HG03095 (cell line): ENCODE measurements around the gene C5orf63.
"Not testable (repeated sequence)": the region's sequence is repeated elsewhere in the genome, so short reads cannot be mapped to it uniquely, and the experiment has no call there.

Experiments
- ATAC-seq: cut with Tn5 transposase; IDR thresholded peaks from one replicate; pipeline ENCODE4 v1.9.1; 2021; ENCODE audit warnings: moderate library complexity; ENCODE audit not compliant: unreplicated experiment

C5orf63 gene

DNA sequence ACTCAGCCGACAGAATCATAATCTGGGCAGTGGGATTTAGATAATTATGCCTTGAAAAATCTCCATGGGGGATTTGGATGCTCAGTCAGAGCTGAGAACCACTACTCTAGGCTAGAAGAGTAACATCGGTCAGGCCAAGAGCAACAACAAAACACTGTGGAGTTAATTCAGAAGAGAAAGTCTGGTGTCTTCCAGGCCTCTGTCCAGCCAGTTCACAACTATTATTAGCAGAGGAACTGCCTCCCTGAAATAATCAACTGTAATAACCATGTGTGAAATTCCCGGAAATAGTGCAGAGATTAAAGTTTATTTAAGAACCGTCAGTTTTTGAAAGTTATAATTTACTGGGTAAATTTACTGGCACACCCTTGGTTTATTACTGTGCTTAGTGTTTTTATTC lies 34.8 kb downstream of the C5orf63 start:
- ATAC-seq: no peak

DNA sequence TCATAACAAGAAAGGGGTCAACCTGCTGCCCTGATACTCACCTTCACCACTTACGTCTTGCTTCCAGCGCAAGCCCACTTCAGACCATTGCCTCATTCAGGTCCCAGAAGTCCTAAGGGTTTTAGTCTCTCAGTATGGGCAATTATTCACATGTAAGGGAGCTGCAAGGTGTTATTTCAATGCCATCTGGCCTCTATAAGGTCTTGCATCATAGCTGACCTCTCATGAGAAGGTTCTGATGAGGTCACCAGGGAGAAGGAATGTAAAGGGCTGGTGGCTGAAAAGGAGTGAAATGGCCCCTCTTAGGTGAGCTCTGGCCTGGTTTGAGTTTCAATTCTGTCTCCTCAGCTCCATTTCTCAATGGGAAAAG lies 41.5 kb downstream of the C5orf63 start:
- ATAC-seq: no peak

DNA sequence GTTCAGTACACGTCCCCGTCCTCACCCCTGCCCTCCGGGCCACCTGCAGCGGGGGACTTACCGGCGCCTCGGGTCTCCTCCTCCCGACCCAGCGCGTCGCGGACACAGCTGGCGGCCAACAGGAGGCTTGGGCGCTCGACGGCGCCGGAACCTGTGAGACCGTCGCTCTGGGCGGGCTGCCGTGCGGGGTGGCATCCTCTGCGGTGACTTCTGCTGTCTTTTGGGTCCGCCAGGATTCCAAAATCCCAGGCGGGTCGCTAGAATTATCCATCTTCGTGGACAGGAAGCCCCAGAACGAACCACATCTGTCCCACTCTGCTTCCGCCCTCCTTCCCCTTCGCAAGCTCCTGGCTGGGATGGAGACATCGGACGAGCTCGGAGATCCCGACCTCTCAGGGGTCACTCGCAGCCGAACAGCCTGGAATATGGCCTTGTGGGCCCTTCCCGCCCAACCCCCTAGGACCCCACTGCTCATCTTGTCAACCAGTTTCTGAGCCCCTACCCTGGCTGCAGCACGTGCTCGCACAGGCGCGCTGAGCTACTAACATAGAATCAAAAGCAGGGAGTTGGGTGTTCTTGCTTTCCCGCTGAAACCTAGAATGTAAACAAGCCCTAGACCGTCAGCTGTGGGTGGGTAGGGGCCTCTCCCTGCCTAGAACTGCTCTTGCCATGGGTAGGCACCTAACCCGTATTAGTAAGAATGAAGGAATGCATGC lies 42.0 kb downstream of the C5orf63 start:
- ATAC-seq: no peak

DNA sequence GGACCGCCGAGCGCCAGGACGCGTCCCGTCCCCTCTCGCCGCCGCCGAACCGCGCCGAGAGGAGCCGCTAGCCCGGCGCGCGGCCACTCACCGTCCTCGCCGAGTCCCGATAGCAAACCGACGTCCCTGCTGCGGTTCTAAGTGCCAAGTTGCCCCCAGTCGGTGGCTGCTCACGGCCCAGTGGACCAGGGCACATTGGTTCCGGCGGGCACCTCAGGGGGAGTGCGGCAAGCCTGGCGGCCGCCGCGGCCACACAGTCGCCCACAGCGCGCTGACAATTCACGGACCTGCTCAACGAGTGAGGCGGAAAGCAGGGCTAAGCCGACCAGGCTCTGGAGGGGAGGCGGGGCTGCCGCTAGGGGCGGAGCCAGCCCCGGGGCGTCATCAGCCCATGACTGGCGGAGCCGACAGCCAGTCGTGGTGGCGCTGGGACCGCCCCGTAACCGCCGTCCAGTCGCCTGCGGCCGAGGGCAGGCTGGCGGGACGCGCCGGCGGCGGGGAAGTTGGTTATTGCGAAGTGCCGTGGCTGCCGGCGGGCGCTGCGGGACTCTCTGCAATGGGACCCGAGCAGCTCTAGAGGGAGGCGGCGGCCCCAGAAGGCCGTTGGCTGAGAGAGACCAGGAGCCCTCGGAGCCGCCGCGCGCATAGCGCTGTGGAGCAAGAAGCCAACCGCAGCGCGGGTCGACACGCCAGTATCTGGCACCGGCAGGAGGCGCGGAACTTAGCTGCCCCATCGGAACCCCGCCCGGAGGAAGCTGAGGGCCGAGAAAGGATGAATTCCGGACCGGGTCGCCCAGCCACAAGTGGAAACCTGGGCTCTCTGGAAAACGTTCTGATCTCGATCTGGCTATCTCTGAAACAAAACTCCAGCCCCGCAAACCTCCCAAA lies 42.8 kb downstream of the C5orf63 start, which contains the start of gene MARCHF3:
MARCHF3 (minus strand) TSS at position 300 of the 888 bp plus-strand sequence. CDS start 112,387 bp downstream, outside the sequence.
- ATAC-seq: peak; percentile 96

DNA sequence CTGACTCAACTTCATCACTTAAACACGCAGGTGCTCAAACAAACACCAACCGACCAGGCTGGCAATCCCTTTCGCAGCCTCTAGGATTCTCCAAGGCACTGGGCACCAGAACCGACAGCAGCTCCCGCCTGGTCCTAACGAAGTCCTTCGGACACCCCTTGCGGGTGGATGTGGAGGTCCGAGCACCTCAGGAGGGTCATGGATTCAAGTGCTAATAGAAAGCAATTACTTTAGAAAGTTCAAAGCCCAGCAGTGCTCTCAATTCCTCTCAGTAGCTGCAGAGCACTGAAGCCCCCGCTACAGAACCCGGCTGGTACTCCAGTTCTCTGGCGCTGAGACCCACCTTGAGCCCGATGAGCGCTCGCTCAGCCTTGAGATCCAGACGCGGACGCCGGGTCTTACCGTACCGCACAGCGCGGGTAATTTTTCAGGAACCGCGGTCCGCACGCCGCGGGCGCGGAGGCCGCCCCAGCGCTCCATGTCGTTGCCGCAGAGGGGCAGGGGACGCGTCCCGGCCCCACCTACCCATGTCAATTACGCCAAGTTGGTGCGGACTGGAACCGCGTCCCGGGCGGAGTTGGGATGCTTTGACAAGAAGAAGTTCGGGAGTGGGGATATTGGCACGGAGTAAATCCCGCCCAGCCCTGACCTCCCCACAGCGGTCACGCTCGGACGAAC lies 43.6 kb downstream of the C5orf63 start:
- ATAC-seq: peak; percentile 7

DNA sequence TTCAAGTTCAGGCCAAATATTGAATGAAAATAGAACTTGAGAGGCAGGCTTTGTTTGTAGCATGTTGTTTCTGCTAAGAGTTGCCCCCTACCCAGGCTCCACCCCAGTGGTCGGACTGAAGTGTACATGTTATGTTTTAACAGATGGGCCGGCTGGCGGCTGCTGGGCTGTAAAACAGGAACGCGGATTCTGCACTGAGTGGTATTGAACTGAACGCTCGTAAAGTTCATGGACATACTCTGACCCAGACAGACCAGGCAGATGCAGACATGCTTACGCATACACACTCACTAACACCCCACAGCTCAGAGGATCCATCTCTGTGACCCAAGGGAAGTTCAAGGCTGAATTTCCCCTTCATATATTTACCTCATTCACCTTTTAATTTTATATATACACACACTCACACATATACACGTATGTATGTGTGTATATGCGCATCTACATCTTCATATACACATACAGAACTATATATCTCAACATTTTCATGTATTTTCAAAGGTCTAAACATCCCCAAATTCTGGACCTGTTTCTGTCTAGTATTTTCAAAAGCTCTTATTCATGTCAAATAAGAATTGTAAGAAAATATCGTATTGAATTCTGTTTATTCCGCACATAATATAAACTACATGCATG lies 44.4 kb downstream of the C5orf63 start:
- ATAC-seq: no peak

DNA sequence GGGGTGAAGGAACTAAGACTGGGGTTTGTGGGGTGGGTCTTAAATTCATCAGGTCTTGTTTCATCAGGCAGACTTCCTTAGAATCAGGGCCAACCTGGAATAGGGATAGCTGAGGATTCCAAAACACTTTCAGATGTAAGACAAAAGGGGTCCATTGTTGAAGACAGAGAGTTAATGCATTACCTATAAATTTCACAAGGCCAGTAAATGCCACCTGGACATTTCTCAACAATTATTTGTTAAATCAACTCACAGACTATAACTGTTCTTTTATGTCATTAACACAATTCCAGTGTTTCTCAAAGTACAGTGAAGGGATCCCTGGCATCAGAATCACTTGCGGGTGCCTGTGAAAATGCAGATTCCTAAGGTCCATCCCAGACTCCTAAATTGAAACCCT lies 45.8 kb downstream of the C5orf63 start:
- ATAC-seq: no peak

DNA sequence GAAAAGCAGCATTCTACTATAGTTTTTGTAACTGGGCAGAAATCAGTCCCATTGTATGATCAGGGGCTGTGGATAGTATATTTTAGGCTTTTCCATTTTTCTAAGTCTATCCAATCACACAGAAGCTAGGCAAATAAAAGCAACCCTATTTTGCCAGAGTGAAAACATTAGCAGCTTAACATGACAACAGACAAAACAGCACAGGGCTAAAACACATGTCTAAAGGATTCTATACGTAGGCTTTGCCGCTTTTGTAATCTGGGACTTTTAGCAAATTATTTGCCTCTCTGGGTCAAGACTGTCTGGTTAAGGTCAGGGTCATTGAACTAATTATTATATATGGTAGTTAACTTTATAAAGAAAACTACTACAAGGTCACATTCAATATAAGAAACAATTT lies 47.1 kb downstream of the C5orf63 start:
- no peak for ATAC-seq

DNA sequence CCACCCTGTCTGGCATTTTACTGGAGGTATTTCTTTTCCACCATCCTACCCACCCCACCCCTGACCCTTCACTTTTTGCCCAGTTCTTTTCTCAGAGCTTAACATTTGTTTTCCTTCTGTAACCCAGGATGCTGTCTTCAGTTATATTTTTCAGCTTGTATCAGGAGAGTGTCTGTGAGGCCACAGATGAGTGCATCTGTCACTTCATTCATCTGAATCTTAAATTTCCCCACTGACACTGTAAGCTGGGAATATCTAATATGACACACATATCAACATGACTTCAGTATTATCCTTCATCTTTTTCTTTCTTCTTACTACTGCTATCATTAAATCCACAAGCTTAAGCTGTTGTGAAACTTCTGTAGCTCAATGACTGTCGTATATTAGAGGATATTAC lies 47.8 kb downstream of the C5orf63 start:
- ATAC-seq: no peak

DNA sequence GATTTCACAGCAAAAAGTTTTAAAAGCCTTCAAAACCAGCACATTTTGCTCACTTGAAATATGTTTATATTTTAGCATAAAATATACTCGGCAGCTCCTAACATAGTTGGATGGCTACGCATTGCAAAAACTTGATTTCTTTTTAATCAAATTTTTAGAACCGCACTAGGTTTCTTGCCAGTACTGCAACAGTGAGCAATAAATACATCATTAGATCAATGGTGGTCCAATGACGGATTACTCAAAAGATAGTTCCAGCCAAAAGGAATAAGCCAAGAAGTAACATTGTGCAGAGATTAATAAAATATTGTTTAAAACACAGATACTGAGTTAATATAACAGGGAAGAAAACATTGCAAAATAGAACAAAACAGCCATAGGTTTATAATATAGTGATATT lies 48.5 kb downstream of the C5orf63 start:
- ATAC-seq: no peak

DNA sequence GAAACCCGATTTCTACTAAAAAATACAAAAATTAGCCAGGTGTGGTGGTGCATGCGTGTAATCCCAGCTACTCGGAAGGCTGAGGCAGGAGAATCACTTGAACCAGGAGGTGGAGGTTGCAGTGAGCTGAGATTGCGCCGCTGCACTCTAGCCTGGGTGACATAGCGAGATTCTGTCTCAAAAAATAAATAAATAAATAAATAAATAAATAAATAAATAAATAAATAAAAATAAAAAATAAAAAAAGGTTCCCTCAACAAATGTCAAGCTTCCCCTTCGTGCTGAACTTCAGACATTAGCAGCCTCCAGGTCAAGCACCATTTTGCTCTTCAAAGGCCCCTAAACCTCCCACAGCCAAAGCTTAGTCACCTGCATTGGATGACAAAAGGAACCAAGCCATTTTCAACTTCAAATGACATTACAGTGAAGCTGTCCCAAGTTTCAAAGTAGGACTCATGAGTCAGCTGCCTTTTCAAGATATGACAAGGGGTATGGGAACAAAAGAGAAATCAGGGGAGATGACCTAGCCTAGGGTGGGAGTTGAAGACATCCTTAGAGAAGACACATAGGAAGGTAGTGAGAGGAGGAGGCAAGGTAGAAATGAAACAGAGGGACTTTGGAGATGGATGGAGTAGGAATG lies 49.6 kb downstream of the C5orf63 start:
- not testable (repeated sequence) for ATAC-seq

DNA sequence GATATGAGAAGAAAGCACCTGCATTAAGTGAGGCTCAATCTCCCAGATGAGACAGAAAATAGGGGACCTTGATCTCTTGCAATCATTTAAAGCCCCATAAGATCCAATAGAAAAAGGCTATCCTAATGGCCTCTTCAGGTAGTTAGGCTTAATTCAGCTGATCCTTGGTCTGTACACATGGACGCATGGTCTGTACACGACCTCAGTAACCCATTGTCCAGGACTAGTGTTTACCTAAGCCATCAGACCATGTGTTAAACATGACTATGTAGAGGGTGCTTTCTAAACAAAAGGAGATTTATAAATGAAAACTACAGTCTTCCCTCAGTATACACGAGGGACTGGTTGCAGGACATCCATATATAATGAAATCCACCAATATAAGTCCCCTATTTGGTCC lies 50.5 kb downstream of the C5orf63 start:
- no peak for ATAC-seq

DNA sequence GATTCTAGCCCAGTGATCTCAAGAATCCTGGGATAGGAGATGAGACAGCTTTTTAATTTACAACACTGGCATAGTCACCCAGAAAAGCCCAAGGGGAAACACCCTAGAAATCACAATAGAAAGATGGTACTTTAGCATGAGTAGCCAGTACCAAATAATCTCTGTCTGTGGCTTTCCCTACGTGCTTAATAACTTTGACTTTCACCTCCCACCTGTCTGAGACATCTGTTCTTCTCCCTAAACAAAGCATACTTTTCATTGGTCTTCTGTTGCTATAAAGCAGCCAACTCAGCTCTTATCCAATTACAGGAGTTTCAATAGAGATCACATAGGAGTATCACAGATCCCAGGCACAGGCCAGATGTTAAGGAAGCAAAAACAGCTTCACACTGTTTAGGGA lies 53.4 kb downstream of the C5orf63 start:
- ATAC-seq: no peak

DNA sequence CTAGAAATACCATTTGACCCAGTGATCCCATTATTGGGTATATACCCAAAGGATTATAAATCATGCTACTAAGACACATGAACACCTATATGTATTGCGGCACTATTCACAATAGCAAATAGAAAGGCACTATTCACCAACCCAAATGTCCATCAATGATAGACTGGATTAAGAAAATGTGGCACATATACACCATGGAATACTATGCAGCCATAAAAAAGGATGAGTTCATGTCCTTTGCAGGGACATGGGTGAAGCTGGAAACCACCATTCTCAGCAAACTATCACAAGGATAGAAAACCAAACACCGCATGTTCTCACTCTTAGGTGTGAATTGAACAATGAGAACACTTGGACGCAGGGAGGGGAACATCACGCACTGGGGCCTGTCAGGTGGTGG lies 56.6 kb downstream of the C5orf63 start:
- not testable (repeated sequence) for ATAC-seq

DNA sequence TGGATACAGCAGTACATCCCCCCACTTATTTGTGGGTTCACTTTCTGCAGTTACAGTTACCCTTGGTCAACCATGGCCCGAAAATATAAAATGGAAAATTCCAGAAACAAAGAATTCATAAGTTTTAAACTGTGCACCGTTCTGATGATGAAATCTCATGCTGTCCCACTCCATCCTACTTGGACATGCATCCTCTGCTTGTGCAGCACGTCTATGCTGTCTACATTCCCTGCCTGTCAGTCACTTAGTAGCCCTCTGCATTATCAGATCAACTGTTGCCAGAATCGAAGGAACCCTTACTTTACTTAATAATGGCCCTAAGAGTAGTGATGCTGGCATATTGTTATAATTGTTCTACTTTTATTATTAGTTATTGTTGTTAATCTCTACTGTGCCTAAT lies 57.6 kb downstream of the C5orf63 start:
- ATAC-seq: no peak

DNA sequence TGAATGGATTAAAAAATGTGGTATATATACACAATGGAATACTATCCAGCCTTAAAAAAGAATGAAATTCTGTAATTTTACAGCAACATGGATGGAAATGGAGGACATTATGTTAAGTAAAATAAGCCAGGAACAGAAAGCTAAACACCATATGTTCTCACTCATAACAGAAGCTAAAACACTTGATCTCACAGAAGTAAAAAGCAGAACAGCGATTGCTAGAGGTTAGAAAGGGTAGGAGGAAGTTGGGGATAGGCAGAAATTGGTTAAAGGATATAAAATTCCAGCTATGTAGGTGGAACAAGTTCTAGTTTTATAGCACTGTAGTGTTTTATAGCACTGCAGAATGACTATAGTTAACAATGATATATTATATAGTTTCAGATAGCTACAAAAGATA lies 58.7 kb downstream of the C5orf63 start:
- ATAC-seq: peak; percentile 45

DNA sequence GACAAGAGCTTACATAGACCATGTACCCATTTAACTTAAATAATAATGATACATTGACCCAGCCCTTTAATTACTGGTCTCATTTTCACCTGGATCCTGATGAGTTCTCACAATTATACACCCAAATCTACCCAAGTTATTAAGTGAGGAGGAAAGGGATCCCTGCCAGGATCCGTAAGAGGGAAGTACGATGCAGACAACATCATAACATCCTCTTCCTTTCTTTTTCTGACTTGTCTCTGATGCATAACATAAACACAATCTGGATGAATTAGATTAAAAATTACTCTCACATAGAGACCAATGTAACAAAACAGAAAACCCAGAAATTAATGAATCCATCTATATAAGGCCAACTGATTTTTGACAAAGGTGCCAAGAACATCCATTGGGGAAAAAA lies 59.9 kb downstream of the C5orf63 start:
- no peak for ATAC-seq

DNA sequence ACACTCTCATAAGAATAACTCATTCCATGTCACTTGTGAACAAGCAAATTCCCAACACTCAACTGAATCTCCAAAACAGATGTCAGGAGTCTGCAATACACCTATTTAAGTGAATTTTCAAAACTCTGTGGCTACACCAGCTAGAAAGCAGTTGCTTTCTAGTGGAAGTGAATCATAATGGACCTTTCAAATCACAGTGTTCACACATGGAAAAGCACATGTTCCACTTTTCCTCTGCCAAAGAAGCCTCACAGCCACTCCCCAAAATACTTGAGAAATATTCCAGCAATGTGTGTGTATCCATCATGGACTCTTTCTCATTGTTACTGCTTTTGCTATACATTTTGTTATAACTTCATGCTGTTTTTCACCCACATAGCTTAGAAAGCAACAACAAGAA lies 60.4 kb downstream of the C5orf63 start:
- no peak for ATAC-seq

DNA sequence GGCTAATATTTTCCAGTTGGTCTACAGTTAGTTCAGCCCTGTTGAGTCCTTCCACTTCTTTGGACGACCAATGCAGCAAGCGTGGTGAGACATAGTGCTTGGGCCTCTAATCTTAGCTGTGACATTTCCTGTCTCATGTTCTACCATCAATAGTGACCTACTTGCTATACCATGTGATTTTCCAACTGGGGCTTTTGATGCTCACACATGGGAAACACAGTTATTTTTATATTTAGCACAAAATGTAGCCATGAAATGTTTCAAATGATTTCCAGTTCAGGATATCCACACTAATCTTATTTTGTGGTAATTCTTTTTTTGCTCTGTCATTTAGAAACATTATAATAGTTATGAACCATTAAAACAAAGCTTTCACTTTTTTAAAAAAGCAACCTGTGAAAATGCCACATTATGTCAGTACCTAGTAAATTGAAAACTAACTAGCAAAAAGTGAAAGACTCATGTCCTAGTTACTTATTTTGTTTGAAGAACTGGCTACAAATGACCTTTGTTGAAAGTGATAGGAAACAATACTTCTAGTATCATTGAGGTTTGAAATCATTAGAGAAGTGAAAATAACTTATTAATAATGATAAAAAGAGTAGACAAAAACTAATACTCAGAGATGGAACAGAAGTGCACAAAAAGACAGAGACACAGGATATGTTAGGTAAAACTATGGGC lies 61.2 kb downstream of the C5orf63 start:
- ATAC-seq: peak; percentile 77

DNA sequence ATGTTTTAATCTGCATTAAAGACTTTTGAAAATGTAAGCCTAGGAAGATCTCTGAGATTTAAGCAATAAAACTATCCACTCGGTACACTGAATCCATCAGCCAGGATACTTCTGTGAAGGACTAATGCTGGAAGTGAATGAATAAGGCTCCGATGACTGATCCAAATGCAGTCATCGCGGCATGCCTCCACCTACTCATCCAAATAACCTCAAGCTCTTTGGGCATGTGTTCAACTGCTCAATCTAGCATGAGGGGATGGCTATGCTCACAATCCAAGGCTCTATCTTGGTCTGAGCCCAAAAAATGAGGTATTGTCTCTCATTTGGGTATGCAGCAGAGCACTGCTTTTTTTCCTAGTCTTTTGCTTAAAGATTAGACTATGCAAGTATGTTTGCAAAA lies 62.1 kb downstream of the C5orf63 start:
- no peak for ATAC-seq
